H4 (cell line): ENCODE results near the gene PIAS3. TPM values are rescaled to one million over a fixed set of nuclear protein-coding genes. Genes with fewer than 3 reads are reported as not detected.
"Not testable (repeated sequence)": the region's sequence is repeated elsewhere in the genome, so short reads cannot be mapped to it uniquely, and the experiment has no call there.

Source experiments
- DNase-seq: peaks from one replicate; pipeline ENCODE4 v3.0.0-alpha.2; 2015; ENCODE audit warnings: low spot score
- total RNA-seq: library from RNA; depleted of rRNA; stranded (reverse); fragments of >200 nt; shearing (Covaris generic); gene quantifications from 2 replicates; pipeline ENCODE4 v1.2.3, GENCODE V29; 2014

Gene PIAS3
- total RNA-seq, 1 experiment from 2014 or later = 10.2 TPM

- DNase-seq = no peak
Observed at GRCh38 chr1:145874646-145875045, 15.8 kb upstream of the PIAS3 start.

GRCh38 chr1:145871994-145872924, 13.4 kb upstream of the PIAS3 start:
- DNase-seq = no peak

- no peak for DNase-seq
Observed at GRCh38 chr1:145868232-145868631, 9.4 kb upstream of the PIAS3 start.

GRCh38 chr1:145863282-145864018, 4.6 kb upstream of the PIAS3 start:
- no peak for DNase-seq

- DNase-seq = peak; percentile 73
Observed at GRCh38 chr1:145859491-145860023, 676 bp upstream of the PIAS3 start.

GRCh38 chr1:145858238-145858900, 512 bp downstream of the PIAS3 start:
- DNase-seq = peak; percentile 36

GRCh38 chr1:145857170-145857569, 1.7 kb downstream of the PIAS3 start:
- no peak for DNase-seq

GRCh38 chr1:145855426-145855948, 3.4 kb downstream of the PIAS3 start:
- DNase-seq = no peak

GRCh38 chr1:145849356-145850160, 9.3 kb downstream of the PIAS3 start:
- DNase-seq = peak; percentile 51

- DNase-seq = no peak
Observed at GRCh38 chr1:145847827-145848226, 11.1 kb downstream of the PIAS3 start.

- peak; percentile 24 for DNase-seq
Observed at GRCh38 chr1:145846201-145846612, 12.7 kb downstream of the PIAS3 start.

GRCh38 chr1:145845514-145846161, 13.2 kb downstream of the PIAS3 start, which contains the start of gene NUDT17:
TSS of gene NUDT17 (plus strand) at chr1:145845630. CDS start at chr1:145845641, 11 bp downstream.
- DNase-seq = peak; percentile 57

GRCh38 chr1:145845144-145845513, 13.8 kb downstream of the PIAS3 start:
- no peak for DNase-seq

GRCh38 chr1:145843031-145843430, 15.8 kb downstream of the PIAS3 start:
- no peak for DNase-seq

GRCh38 chr1:145837656-145838055, 21.2 kb downstream of the PIAS3 start:
- no peak for DNase-seq

GRCh38 chr1:145830810-145831209, 28.1 kb downstream of the PIAS3 start:
- DNase-seq = not testable (repeated sequence)

GRCh38 chr1:145828367-145829026, 30.4 kb downstream of the PIAS3 start:
- no peak for DNase-seq

- DNase-seq = no peak
Observed at GRCh38 chr1:145827966-145828365, 30.9 kb downstream of the PIAS3 start.

GRCh38 chr1:145826030-145826429, 32.9 kb downstream of the PIAS3 start:
- DNase-seq = no peak

- DNase-seq = no peak
Observed at GRCh38 chr1:145824499-145824842, 34.4 kb downstream of the PIAS3 start.
